Measurements from ENCODE around the gene MAN1A1.

Gene MAN1A1

DNA sequence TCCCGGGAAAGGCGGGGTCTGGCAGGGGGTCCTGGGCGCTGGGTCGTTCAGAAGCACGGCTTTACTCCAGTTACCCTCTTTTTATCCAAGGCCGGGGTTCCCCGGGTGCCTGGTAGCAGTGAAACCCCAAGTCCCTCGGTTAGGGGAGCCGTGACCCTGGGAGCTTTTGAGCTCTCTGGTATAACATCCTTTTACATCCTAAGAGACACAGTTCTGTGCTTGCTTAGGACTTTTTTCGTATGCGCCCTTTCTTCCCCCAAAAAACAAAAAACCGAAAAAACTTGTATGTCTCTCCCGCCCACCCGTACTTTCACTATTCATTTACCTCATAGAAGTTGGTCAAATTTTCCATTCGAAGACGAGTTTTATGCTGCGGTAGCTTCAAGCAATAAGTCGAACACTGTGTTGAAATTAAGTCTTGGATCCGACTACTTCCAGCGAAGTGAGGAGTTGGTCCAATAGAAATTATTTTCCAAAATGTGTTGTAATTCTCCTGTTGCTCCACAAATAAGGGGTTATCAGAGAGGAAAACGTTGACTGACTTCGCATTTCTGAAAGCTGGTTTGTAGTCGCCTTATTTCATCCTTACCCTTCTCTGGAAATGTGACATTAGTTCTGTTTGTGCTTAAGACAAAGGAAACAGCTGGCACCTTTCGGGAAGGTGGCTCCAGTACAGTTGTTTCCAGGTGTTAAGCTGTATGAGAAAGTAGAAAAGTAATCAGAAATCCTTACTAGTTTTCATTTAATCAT lies 816 bp upstream of the MAN1A1 start (continued):
- TF ChIP-seq ZNF202 (tag by site-specific recombination; IDR thresholded peaks at IDR 0.05; ENCODE audit: borderline replicate concordance) (no peak), HOXA7 (CRISPR knock-in tag; IDR thresholded peaks at IDR 0.05; ENCODE audit: borderline replicate concordance) (no peak), PRDM1 (tag by site-specific recombination; IDR thresholded peaks at IDR 0.05) (peak; percentile 54; the same call in 1 of the 2 replicates), ZNF791 (tag by site-specific recombination; IDR thresholded peaks at IDR 0.05) (no peak), ZNF585B (tag by site-specific recombination; IDR thresholded peaks at IDR 0.05) (no peak), BCL11A (tag by site-specific recombination; IDR thresholded peaks at IDR 0.05; ENCODE audit: low read depth) (no peak), ZNF174 (tag by site-specific recombination; IDR thresholded peaks at IDR 0.05) (no peak), ZNF394 (tag by site-specific recombination; IDR thresholded peaks at IDR 0.05; ENCODE audit: borderline replicate concordance) (no peak), ZNF280C (tag by site-specific recombination; IDR thresholded peaks at IDR 0.05) (no peak), ZNF776 (tag by site-specific recombination; IDR thresholded peaks at IDR 0.05; ENCODE audit: borderline replicate concordance) (no peak), ZBTB17 (tag by site-specific recombination; IDR thresholded peaks at IDR 0.05) (0 out of 2 replicates have a peak, but pooled peaks have one; percentile 22), ZNF423 (tag by site-specific recombination; IDR thresholded peaks at IDR 0.05) (no peak), ZNF37A (tag by site-specific recombination; IDR thresholded peaks at IDR 0.05) (no peak), ZFHX2 (tag by site-specific recombination; conservative IDR thresholded peaks at IDR 0.05) (no peak)
- TF ChIP-seq, protein P1, sequence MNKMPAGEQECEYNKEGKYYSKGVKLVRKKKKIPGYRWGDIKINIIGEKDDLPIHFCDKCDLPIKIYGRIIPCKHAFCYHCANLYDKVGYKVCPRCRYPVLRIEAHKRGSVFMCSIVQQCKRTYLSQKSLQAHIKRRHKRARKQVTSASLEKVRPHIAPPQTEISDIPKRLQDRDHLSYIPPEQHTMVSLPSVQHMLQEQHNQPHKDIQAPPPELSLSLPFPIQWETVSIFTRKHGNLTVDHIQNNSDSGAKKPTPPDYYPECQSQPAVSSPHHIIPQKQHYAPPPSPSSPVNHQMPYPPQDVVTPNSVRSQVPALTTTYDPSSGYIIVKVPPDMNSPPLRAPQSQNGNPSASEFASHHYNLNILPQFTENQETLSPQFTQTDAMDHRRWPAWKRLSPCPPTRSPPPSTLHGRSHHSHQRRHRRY (tag by site-specific recombination; IDR thresholded peaks at IDR 0.05): no peak
- TF ChIP-seq, protein P2, sequence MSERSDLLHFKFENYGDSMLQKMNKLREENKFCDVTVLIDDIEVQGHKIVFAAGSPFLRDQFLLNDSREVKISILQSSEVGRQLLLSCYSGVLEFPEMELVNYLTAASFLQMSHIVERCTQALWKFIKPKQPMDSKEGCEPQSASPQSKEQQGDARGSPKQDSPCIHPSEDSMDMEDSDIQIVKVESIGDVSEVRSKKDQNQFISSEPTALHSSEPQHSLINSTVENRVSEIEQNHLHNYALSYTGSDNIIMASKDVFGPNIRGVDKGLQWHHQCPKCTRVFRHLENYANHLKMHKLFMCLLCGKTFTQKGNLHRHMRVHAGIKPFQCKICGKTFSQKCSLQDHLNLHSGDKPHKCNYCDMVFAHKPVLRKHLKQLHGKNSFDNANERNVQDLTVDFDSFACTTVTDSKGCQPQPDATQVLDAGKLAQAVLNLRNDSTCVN (tag by site-specific recombination; optimal IDR thresholded peaks at IDR 0.05): no peak

- H3K9me3 ChIP-seq (ENCODE audit: control insufficient read depth, insufficient read depth, low read depth, low read length): no peaks in the 10 kb centered on the region
- POLR2A ChIA-PET: interaction anchor here (0.6 to 2.3 kb wide), 2 partner anchors 16 to 202 kb away, joined by 3 to 7 read pairs; no protein-coding TSS in a partner anchor
- peaks cover 0 to 7% of the 10 kb centered on the region in 2 experiments; a peak in 1 of 3 replicates for H3K36me3 ChIP-seq (ENCODE audit: control insufficient read depth in 2 of 2, insufficient read depth in 1 of 2, low read length in 2 of 2)
- peak overlapping the region; percentile 73; the same call in 1 of the 2 replicates for H3K27ac ChIP-seq (ENCODE audit: extremely low read depth, low read depth, low read length)
- H3K4me1 ChIP-seq (ENCODE audit: control insufficient read depth, insufficient read depth, low read length): no peaks in the 10 kb centered on the region
- CTCF ChIA-PET: interaction anchor here (0.8 to 1.3 kb wide), 3 partner anchors 21 to 220 kb away, joined by 3 to 5 read pairs (median 4); no protein-coding TSS in a partner anchor
- H3K4me3 ChIP-seq (ENCODE audit: low read depth, low read length): peak overlapping the region; percentile 95
- TF ChIP-seq GLIS2 (tag by site-specific recombination; IDR thresholded peaks at IDR 0.05) (peak; percentile 87), ZBTB6 (tag by site-specific recombination; IDR thresholded peaks at IDR 0.05) (no peak), ZSCAN30 (tag by site-specific recombination; IDR thresholded peaks at IDR 0.05) (peak; percentile 4; the same call in 1 of the 2 replicates), IKZF3 (tag by site-specific recombination; IDR thresholded peaks at IDR 0.05) (no peak), INSM2 (tag by site-specific recombination; IDR thresholded peaks at IDR 0.05) (no peak), ZNF335 (tag by site-specific recombination; conservative IDR thresholded peaks at IDR 0.05) (peak; percentile 76), ZNF660 (tag by site-specific recombination; IDR thresholded peaks at IDR 0.05) (no peak), SP7 (tag by site-specific recombination; IDR thresholded peaks at IDR 0.05) (peak; percentile 96; the same call in 1 of the 2 replicates)
These were observed 707 bp downstream of the MAN1A1 start for GRCh38 chr6:119348748-119349360.

Measured in HEK293 (cell line).